H1 (cell line): ENCODE results near the gene CFAP206. TPM values are rescaled to one million over a fixed set of nuclear protein-coding genes. Genes with fewer than 3 reads are reported as not detected.
"Not testable (repeated sequence)": the region's sequence is repeated elsewhere in the genome, so short reads cannot be mapped to it uniquely, and the experiment has no call there.

Experiments
- CTCF ChIA-PET: fragments of 300-600 bp; sonication (Branson Sonifier 250); formaldehyde crosslinking; loops from one replicate; lab custom pipeline; 2021; ENCODE audit not compliant: partially characterized antibody; lab: Charles Lee
- POLR2A ChIA-PET: fragments of 300-600 bp; sonication (Branson Sonifier 250); formaldehyde crosslinking; loops from one replicate; lab custom pipeline; 2021; ENCODE audit warnings: inconsistent platforms; ENCODE audit not compliant: partially characterized antibody; lab: Charles Lee
- DNase-seq, 2 experiments: peaks; one replicate each; pipeline versions ENCODE4 v3.0.0 to v3.0.0-alpha.2; 2010 to 2022; ENCODE audit warnings: low spot score in 2 of 2, low read depth in 1 of 2, mixed read lengths in 1 of 2
- FAIRE-seq: peaks from 2 replicates; lab custom pipeline; 2011; peaks lifted over from hg19 to GRCh38; lab: Jason Lieb, UNC
- H2AFZ ChIP-seq: 2 replicates; pipeline ENCODE4 v1.8.1; 2012; ENCODE audit warnings: low read length, inconsistent platforms
- H2AK5ac ChIP-seq: 2 replicates; pipeline ENCODE4 v1.6.1; 2013; ENCODE audit warnings: low read depth, low read length
- H2BK120ac ChIP-seq: replicated peaks from 2 replicates; pipeline ENCODE3; 2013; ENCODE audit warnings: low read depth, low read length, inconsistent platforms
- H2BK12ac ChIP-seq: 2 replicates; pipeline ENCODE4 v1.6.1; 2013; ENCODE audit warnings: low read depth, low read length
- H2BK15ac ChIP-seq: 2 replicates; pipeline ENCODE4 v1.6.1; 2013; ENCODE audit warnings: low read length
- H2BK20ac ChIP-seq: 2 replicates; pipeline ENCODE4 v1.6.1; 2013; ENCODE audit warnings: low read length
- H2BK5ac ChIP-seq: 2 replicates; pipeline ENCODE4 v1.6.1; 2013; ENCODE audit warnings: low read depth, low read length
- H3K14ac ChIP-seq: 2 replicates; pipeline ENCODE4 v1.6.1; 2013; ENCODE audit warnings: inconsistent platforms; ENCODE audit not compliant: insufficient read length
- H3K18ac ChIP-seq: 2 replicates; pipeline ENCODE4 v1.6.1; 2013; ENCODE audit warnings: low read length; ENCODE audit errors: extremely low read depth
- H3K23ac ChIP-seq: 2 replicates; pipeline ENCODE4 v1.6.1; 2013; ENCODE audit warnings: inconsistent platforms; ENCODE audit not compliant: insufficient read length
- H3K23me2 ChIP-seq: 2 replicates; pipeline ENCODE4 v1.6.1; 2013; ENCODE audit warnings: low read depth, low read length
- H3K27ac ChIP-seq: 2 replicates; pipeline ENCODE4 v1.6.1; 2011; ENCODE audit warnings: low read depth, low read length, inconsistent platforms
- H3K27me3 ChIP-seq, 4 experiments: replicated peaks in 1 of 4; 1 replicate in 1 of 4; 2 replicates in 3 of 4; pipeline versions ENCODE4 v1.6.1 to v1.8.1; 2011 to 2013; ENCODE audit warnings: low read length in 3 of 4, mild to moderate bottlenecking in 3 of 4, inconsistent platforms in 2 of 4, mixed read lengths in 2 of 4, moderate library complexity in 1 of 4; ENCODE audit not compliant: control insufficient read depth in 3 of 4, insufficient read depth in 3 of 4; ENCODE audit errors: extremely low read depth in 1 of 4
- H3K36me3 ChIP-seq, 4 experiments: 2 replicates each; pipeline versions ENCODE4 v1.6.1 to v1.8.1; 2011 to 2013; ENCODE audit warnings: mild to moderate bottlenecking in 4 of 4, low read length in 3 of 4, moderate library complexity in 2 of 4, control low read depth in 1 of 4, inconsistent platforms in 1 of 4; ENCODE audit not compliant: insufficient read depth in 4 of 4, control insufficient read depth in 2 of 4
- H3K4ac ChIP-seq: replicated peaks from 2 replicates; pipeline ENCODE3; 2013; ENCODE audit warnings: low read length, low read depth, mixed read lengths, inconsistent platforms; ENCODE audit not compliant: insufficient read length
- H3K4me1 ChIP-seq, 4 experiments: replicated peaks in 1 of 4; 1 replicate in 1 of 4; 2 replicates in 3 of 4; pipeline versions ENCODE4 v1.6.1 to v1.8.1; 2011 to 2013; ENCODE audit warnings: low read length in 3 of 4, inconsistent platforms in 2 of 4, mixed read lengths in 1 of 4; ENCODE audit not compliant: insufficient read depth in 4 of 4, control insufficient read depth in 3 of 4
- H3K4me2 ChIP-seq, 2 experiments: 2 replicates each; pipeline versions ENCODE4 v1.6.1 to v1.8.1; 2011 to 2013; ENCODE audit warnings: low read depth in 2 of 2, low read length in 2 of 2, control low read depth in 1 of 2, inconsistent platforms in 1 of 2, mild to moderate bottlenecking in 1 of 2; ENCODE audit not compliant: insufficient read depth in 1 of 2
- H3K4me3 ChIP-seq, 4 experiments: fragments of 200-600, 300-600 bp in 1 of 4; sonication (generic), shearing (Covaris generic), sonication (Bioruptor Twin) in 1 of 4; 2 replicates each; pipeline versions ENCODE4 v1.5.1 to v1.8.1; 2011 to 2016; ENCODE audit warnings: low read length in 4 of 4, low read depth in 3 of 4, control low read depth in 2 of 4, inconsistent platforms in 2 of 4, mild to moderate bottlenecking in 2 of 4, mixed read lengths in 1 of 4, moderate library complexity in 1 of 4; ENCODE audit not compliant: insufficient read depth in 2 of 4; ENCODE audit errors: extremely low read depth in 1 of 4
- H3K56ac ChIP-seq: replicated peaks from 2 replicates; pipeline ENCODE3; 2013; ENCODE audit warnings: low read depth, mild to moderate bottlenecking, mixed read lengths, low read length, inconsistent platforms; ENCODE audit not compliant: insufficient read length
- H3K79me1 ChIP-seq: 2 replicates; pipeline ENCODE4 v1.6.1; 2013; ENCODE audit warnings: low read depth, low read length, control low read depth
- H3K79me2 ChIP-seq, 2 experiments: 2 replicates each; pipeline versions ENCODE4 v1.6.1 to v1.8.1; 2012 to 2013; ENCODE audit warnings: low read length in 2 of 2, mild to moderate bottlenecking in 2 of 2, inconsistent platforms in 1 of 2; ENCODE audit not compliant: insufficient read depth in 2 of 2, control insufficient read depth in 1 of 2
- H3K9ac ChIP-seq, 4 experiments: replicated peaks in 1 of 4; 1 replicate in 1 of 4; 2 replicates in 3 of 4; pipeline versions ENCODE4 v1.6.1 to v1.8.1; 2011 to 2013; ENCODE audit warnings: low read depth in 3 of 4, low read length in 3 of 4, control low read depth in 2 of 4, mild to moderate bottlenecking in 2 of 4, moderate library complexity in 2 of 4, inconsistent platforms in 1 of 4; ENCODE audit errors: extremely low read depth in 1 of 4
- H3K9me3 ChIP-seq, 2 experiments: 2 replicates each; pipeline versions ENCODE4 v1.6.1 to v1.8.1; 2012 to 2013; ENCODE audit warnings: mild to moderate bottlenecking in 2 of 2, moderate library complexity in 2 of 2, control low read depth in 1 of 2, inconsistent platforms in 1 of 2, low read depth in 1 of 2, low read length in 1 of 2, mixed read lengths in 1 of 2; ENCODE audit not compliant: insufficient read depth in 2 of 2
- H4K20me1 ChIP-seq, 2 experiments: replicated peaks in 1 of 2; 2 replicates each; pipeline versions ENCODE3 to v1.8.1; 2011 to 2013; ENCODE audit warnings: inconsistent platforms in 2 of 2, low read length in 2 of 2, mild to moderate bottlenecking in 1 of 2; ENCODE audit not compliant: insufficient read depth in 2 of 2, control insufficient read depth in 1 of 2
- H4K5ac ChIP-seq: 2 replicates; pipeline ENCODE4 v1.6.1; 2013; ENCODE audit warnings: low read length, low read depth, mixed read lengths, inconsistent platforms; ENCODE audit not compliant: insufficient read length
- H4K8ac ChIP-seq: 2 replicates; pipeline ENCODE4 v1.8.0; 2013; ENCODE audit warnings: mild to moderate bottlenecking, moderate library complexity, low read length, inconsistent platforms; ENCODE audit not compliant: insufficient read depth; ENCODE audit errors: extremely low read depth
- H4K91ac ChIP-seq: replicated peaks from 2 replicates; pipeline ENCODE3; 2013; ENCODE audit warnings: low read length, mixed read lengths, inconsistent platforms; ENCODE audit not compliant: insufficient read length
- WGBS, 2 experiments: shearing (Covaris generic) in 1 of 2; methylation state at CpG; one replicate each; pipeline versions ENCODE4 v1.1.6 to v1.1.7; 2013 to 2015; ENCODE audit warnings: low lambda C conversion rate in 2 of 2, mixed read lengths in 2 of 2, inconsistent platforms in 1 of 2, low coverage in 1 of 2, missing lambda C conversion rate in 1 of 2; ENCODE audit not compliant: insufficient replicate concordance in 2 of 2, insufficient coverage in 1 of 2, insufficient read length in 1 of 2; ENCODE audit errors: extremely low coverage in 1 of 2, missing lambda C conversion rate in 1 of 2; 5-methylcytosine and 5-hydroxymethylcytosine counted together
- polyA plus RNA-seq, 7 experiments: library from polyadenylated mRNA; depleted of rRNA in 3 of 7; stranded (reverse) in 5 of 7; unstranded in 2 of 7; fragments of >200 nt in 5 of 7; fragments of 200-250 nt in 2 of 7; gene quantifications; 1 replicate in 5 of 7; 2 replicates in 1 of 7; 4 replicates in 1 of 7; pipeline versions ENCODE4 v1.2.1 to v1.2.3, GENCODE V29; 2011 to 2013; ENCODE audit warnings: missing spikeins in 2 of 7, mixed read lengths in 2 of 7
- total RNA-seq: library from RNA; stranded (reverse); fragmentation: NEBNext Ultra II Directional; extraction: Animal tissue kit (Norgen Biotek cat#: 25700); gene quantifications from 2 replicates; pipeline ENCODE4 v1.2.1, GENCODE V29; 2021

CFAP206 gene
- total and polyA plus RNA-seq, 2 of the 8 experiments (the other 6 are each of a cell fraction or from before 2014, with no cell fraction given) = not detected

- not testable (repeated sequence) for H3K4ac ChIP-seq, H3K27ac ChIP-seq, H3K56ac ChIP-seq, H4K91ac ChIP-seq, H3K4me3 ChIP-seq, H3K4me1 ChIP-seq, DNase-seq, H2BK20ac ChIP-seq, H2BK120ac ChIP-seq, H2BK5ac ChIP-seq, H4K8ac ChIP-seq, H3K4me2 ChIP-seq, H3K79me2 ChIP-seq, H3K14ac ChIP-seq, H4K20me1 ChIP-seq, H2AFZ ChIP-seq, FAIRE-seq, H3K79me1 ChIP-seq, H4K5ac ChIP-seq, H3K23me2 ChIP-seq, H3K23ac ChIP-seq, H3K27me3 ChIP-seq, H3K9ac ChIP-seq, H2AK5ac ChIP-seq, H3K18ac ChIP-seq, H2BK15ac ChIP-seq, H3K9me3 ChIP-seq, H2BK12ac ChIP-seq, H3K36me3 ChIP-seq
- ChIA-PET POLR2A (interaction anchor here (0.6 to 0.7 kb wide), 2 partner anchors 183 to 368 kb away, joined by 3 to 4 read pairs; no protein-coding TSS in a partner anchor), CTCF (interaction anchor here (0.9 to 1.7 kb wide), 2 partner anchors 12 to 98 kb away, joined by 3 read pairs; no protein-coding TSS in a partner anchor)
- 96% methylated on average over 6 of the region's 8 CpGs; no CpG with 5 or more reads in 1 of the 2 experiments for WGBS, 2 experiments
These were observed 81.6 kb downstream of the CFAP206 start for GRCh38 chr6:87489326-87489725.
